NB4 (cell line): ENCODE results near the gene ZNF678.
A peak's percentile ranks its signal among the peaks of the same experiment; 100 is the strongest.

ENCODE experiments used
- DNase-seq: peaks from one replicate; pipeline ENCODE4 v3.0.0; 2010; ENCODE audit warnings: low read depth
- H3K4me3 ChIP-seq: one replicate; pipeline ENCODE4 v1.5.1; 2011; ENCODE audit warnings: mild to moderate bottlenecking, low read depth, low read length, moderate library complexity
- CTCF ChIP-seq: IDR thresholded peaks from one replicate; pipeline ENCODE4 v1.5.1; 2012; ENCODE audit warnings: low read depth, low read length
- MAX ChIP-seq: IDR thresholded peaks from 2 replicates; pipeline ENCODE4 v1.6.1; 2011; ENCODE audit warnings: low read depth, low read length
- MYC ChIP-seq: IDR thresholded peaks from 2 replicates; pipeline ENCODE4 v1.6.1; 2011; ENCODE audit warnings: low read depth, low read length
- POLR2A ChIP-seq: IDR thresholded peaks from 2 replicates; pipeline ENCODE4 v1.6.1; 2011; ENCODE audit warnings: mild to moderate bottlenecking; ENCODE audit not compliant: insufficient read length; ENCODE audit errors: extremely low read depth

The ZNF678 gene

GRCh38 chr1:227622739-227623475 is 59.6 kb downstream of the ZNF678 start:
- H3K4me3 ChIP-seq: no peak overlapping the region
- DNase-seq: no peak
- TF ChIP-seq MAX (no peak), MYC (no peak), POLR2A (no peak), CTCF (no peak)

GRCh38 chr1:227632325-227632724 is 69.0 kb downstream of the ZNF678 start:
- no peak for DNase-seq
- H3K4me3 ChIP-seq: no peak overlapping the region
- TF ChIP-seq MAX (no peak), POLR2A (no peak), CTCF (no peak), MYC (no peak)

GRCh38 chr1:227635596-227635995 is 72.2 kb downstream of the ZNF678 start:
- DNase-seq: no peak
- no peak for TF ChIP-seq MYC
- no peak for TF ChIP-seq CTCF
- TF ChIP-seq POLR2A: no peak
- no peak for TF ChIP-seq MAX
- no peak overlapping the region for H3K4me3 ChIP-seq

- TF ChIP-seq CTCF (no peak), MAX (no peak), POLR2A (no peak), MYC (no peak)
- no peak overlapping the region for H3K4me3 ChIP-seq
- DNase-seq: peak; percentile 2
Observed at GRCh38 chr1:227654431-227654830, 91.1 kb downstream of the ZNF678 start.

GRCh38 chr1:227654858-227655752 is 91.7 kb downstream of the ZNF678 start:
- H3K4me3 ChIP-seq: no peak overlapping the region
- peak; percentile 4 for DNase-seq
- TF ChIP-seq MAX: no peak
- TF ChIP-seq MYC: no peak
- no peak for TF ChIP-seq POLR2A
- TF ChIP-seq CTCF: no peak
